Transverse colon (tissue), 4 donors: Measurements from ENCODE around the gene EHMT1. TPM values are rescaled to one million over a fixed set of nuclear protein-coding genes. Genes with fewer than 3 reads are reported as not detected.

ENCODE experiments used
- DNase-seq: peaks from one replicate; pipeline ENCODE4 v3.0.0-alpha.2; 2019
- H3K27ac ChIP-seq, 4 donors: fragments of 200-600 bp; sonication (generic); 2 replicates each; pipeline ENCODE4 v1.5.1; 2016 to 2018; ENCODE audit warnings: inconsistent platforms in 4 of 4
- H3K27me3 ChIP-seq: fragments of 200-600 bp; sonication (generic); 2 replicates; pipeline ENCODE4 v1.5.1; 2017; ENCODE audit warnings: inconsistent platforms
- H3K36me3 ChIP-seq, 4 donors: fragments of 200-600 bp; sonication (generic); 2 replicates each; pipeline ENCODE4 v1.5.1; 2017 to 2019; ENCODE audit warnings: inconsistent platforms in 4 of 4
- H3K4me1 ChIP-seq, 4 donors: fragments of 200-600 bp; sonication (generic); 2 replicates each; pipeline ENCODE4 v1.5.1; 2017 to 2020; ENCODE audit warnings: inconsistent platforms in 4 of 4
- H3K4me3 ChIP-seq, 4 donors: fragments of 200-600 bp; sonication (generic); 1 replicate in 1 of 4; 2 replicates in 3 of 4; pipeline versions ENCODE4 v1.5.1 to v1.6.1; 2017 to 2019; ENCODE audit warnings: inconsistent platforms in 4 of 4
- H3K9me3 ChIP-seq, 2 donors: fragments of 200-600 bp; sonication (generic); 2 replicates each; pipeline ENCODE4 v1.5.1; 2017 to 2019; ENCODE audit warnings: inconsistent platforms in 2 of 2
- EP300 ChIP-seq: sonication (generic); formaldehyde crosslinking; IDR thresholded peaks from one replicate; pipeline ENCODE4 v1.6.1; 2017; ENCODE audit warnings: antibody characterized with exemption, low read depth
- POLR2A ChIP-seq: fragments of 450-650 bp; IDR thresholded peaks from one replicate; pipeline ENCODE4 v1.6.1; 2016; ENCODE audit warnings: antibody characterized with exemption, mild to moderate bottlenecking, moderate library complexity
- POLR2AphosphoS5 ChIP-seq, 3 donors: sonication (generic); formaldehyde crosslinking; IDR thresholded peaks; one replicate each; pipeline ENCODE4 v1.6.1; 2016; ENCODE audit warnings: antibody characterized with exemption in 3 of 3
- WGBS, 2 donors: methylation state at CpG; one replicate each; pipeline ENCODE4 v1.1.5; 2018; ENCODE audit warnings: low coverage in 1 of 2; 5-methylcytosine and 5-hydroxymethylcytosine counted together
- in situ Hi-C, 4 donors: fragments of 200-750 bp; cut with MboI; loops; one replicate each; pipeline versions ENCODE4 v1.15.0 to v1.15.1; 2017; ENCODE audit warnings: low sequenced_read_pairs in 3 of 4, low pct_ligation_motif_present in 1 of 4, low pct_unique_long_range_greater_than_20kb in 1 of 4
- intact Hi-C: fragments of 100-400 bp; cut with DNase I; formaldehyde crosslinking; loops from one replicate; pipeline ENCODE4 v1.15.1; 2023; ENCODE audit warnings: low total_unique reads
- total RNA-seq, 4 donors: library from RNA; depleted of rRNA; stranded (reverse); fragments of >200 nt; gene quantifications; one replicate each; pipeline ENCODE4 v1.1.0, GENCODE V29; 2016
- TF ChIP-seq, protein P1 (sequence below), 5 experiments: fragments of 200-600 bp in 3 of 5; fragments of 450-650 bp in 2 of 5; sonication (generic) in 3 of 5; IDR thresholded peaks; 1 replicate in 2 of 5; 2 replicates in 3 of 5; pipeline ENCODE4 v1.5.1; 2016 to 2017; ENCODE audit warnings: antibody characterized with exemption in 5 of 5, inconsistent platforms in 3 of 5, mild to moderate bottlenecking in 2 of 5, moderate library complexity in 1 of 5

EHMT1 gene
- total RNA-seq, 4 donors from 2014 or later = 93.8 to 184 (median 139) TPM

- peaks cover 0 to 26% (median 13%) of the 10 kb centered on the region in 4 donors for H3K36me3 ChIP-seq
These were observed 192.6 kb downstream of the EHMT1 start for GRCh38 chr9:137811283-137811870.

DNA sequence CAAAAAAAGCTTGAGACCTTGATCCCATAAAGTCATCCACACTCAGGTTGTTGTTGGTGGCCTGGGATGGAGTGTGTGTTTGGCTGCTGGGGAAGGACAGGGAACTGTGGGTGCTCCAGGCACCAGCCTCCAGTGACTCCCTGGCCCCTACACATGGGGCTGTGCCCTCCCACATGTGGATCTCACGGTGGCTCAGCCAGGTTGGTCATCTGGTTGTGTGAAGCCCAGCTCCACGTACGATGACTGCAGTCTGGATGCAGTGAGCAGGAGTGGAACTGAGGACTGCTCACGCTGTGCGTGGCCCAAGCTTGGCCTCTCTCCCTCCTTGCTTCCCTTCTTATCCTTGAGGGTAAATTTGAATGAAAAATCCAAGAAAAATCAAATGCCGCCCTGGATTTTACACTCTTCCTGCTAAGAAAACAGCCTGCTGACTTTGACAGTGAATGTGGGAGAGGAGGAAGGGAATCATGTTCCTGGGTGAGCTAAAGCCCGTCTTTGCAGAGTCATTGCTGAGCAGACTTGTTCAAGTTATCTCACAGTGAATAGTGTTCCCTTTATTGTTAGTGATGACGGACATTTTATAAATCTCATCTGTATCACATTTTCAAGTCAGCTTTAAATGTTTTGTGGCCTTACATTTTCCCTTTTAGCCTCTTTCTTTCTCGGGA is 193.7 kb downstream of the EHMT1 start:
- Histone ChIP-seq H3K9me3 (no peaks in the 10 kb centered on the region), H3K4me3 (no peak overlapping the region), H3K36me3 (peaks cover 0 to 35% (median 18%) of the 10 kb centered on the region in 4 donors), H3K4me1 (no peaks in the 10 kb centered on the region), H3K27me3 (no peaks in the 10 kb centered on the region), H3K27ac (no peak overlapping the region)
- in situ Hi-C loops (no loop called here), intact Hi-C loops (no loop called here)
- TF ChIP-seq POLR2A = no peak
- TF ChIP-seq, protein P1, sequence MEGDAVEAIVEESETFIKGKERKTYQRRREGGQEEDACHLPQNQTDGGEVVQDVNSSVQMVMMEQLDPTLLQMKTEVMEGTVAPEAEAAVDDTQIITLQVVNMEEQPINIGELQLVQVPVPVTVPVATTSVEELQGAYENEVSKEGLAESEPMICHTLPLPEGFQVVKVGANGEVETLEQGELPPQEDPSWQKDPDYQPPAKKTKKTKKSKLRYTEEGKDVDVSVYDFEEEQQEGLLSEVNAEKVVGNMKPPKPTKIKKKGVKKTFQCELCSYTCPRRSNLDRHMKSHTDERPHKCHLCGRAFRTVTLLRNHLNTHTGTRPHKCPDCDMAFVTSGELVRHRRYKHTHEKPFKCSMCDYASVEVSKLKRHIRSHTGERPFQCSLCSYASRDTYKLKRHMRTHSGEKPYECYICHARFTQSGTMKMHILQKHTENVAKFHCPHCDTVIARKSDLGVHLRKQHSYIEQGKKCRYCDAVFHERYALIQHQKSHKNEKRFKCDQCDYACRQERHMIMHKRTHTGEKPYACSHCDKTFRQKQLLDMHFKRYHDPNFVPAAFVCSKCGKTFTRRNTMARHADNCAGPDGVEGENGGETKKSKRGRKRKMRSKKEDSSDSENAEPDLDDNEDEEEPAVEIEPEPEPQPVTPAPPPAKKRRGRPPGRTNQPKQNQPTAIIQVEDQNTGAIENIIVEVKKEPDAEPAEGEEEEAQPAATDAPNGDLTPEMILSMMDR (IDR thresholded peaks at IDR 0.05) = no peak
- DNase-seq = no peak
- 94 to 95% methylated on average over 5 to 9 of the region's 9 CpGs for WGBS, 2 donors

More at GRCh38 chr9:137811283-137811870, 192.6 kb downstream of the EHMT1 start:
- Histone ChIP-seq H3K4me1 (no peaks in the 10 kb centered on the region), H3K27me3 (no peaks in the 10 kb centered on the region), H3K9me3 (no peaks in the 10 kb centered on the region), H3K27ac (no peak overlapping the region), H3K4me3 (no peak overlapping the region)
- DNase-seq = no peak
- intact Hi-C loops (no loop called here), in situ Hi-C loops (no loop called here)
- 57 to 91% methylated on average over 2 to 30 of the region's 30 CpGs for WGBS, 2 donors
- TF ChIP-seq, protein P1 (IDR thresholded peaks at IDR 0.05) = no peak
- TF ChIP-seq POLR2A = no peak
- no peak for TF ChIP-seq EP300

DNA sequence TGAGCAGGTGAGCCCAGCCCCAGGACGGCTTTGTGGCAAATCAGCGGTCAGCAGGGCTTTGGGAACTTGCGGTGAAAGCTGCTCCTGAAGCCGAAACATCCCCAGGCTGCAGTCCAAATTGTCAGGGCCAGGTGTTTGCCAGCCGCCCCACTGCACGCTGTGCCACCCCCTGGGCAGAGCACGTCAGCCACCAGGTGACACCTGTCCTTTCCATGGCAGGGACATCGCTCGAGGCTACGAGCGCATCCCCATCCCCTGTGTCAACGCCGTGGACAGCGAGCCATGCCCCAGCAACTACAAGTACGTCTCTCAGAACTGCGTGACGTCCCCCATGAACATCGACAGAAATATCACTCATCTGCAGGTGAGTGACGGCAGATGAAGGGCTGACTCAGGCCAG is 194.4 kb downstream of the EHMT1 start:
- Histone ChIP-seq H3K27me3 (no peaks in the 10 kb centered on the region), H3K4me3 (no peak overlapping the region), H3K4me1 (no peaks in the 10 kb centered on the region), H3K27ac (no peak overlapping the region), H3K9me3 (no peaks in the 10 kb centered on the region), H3K36me3 (peaks cover 0 to 41% (median 22%) of the 10 kb centered on the region in 4 donors)
- WGBS, 2 donors = 96% methylated on average over 19 of the region's 19 CpGs; no CpG with 5 or more reads in 1 of the 2 donors
- in situ Hi-C loops (no loop called here), intact Hi-C loops (no loop called here)
- TF ChIP-seq, protein P1 (IDR thresholded peaks at IDR 0.05) = no peak
- TF ChIP-seq POLR2AphosphoS5 (IDR thresholded peaks at IDR 0.05) (no peak), EP300 (no peak), POLR2A (no peak)
- no peak for DNase-seq

DNA sequence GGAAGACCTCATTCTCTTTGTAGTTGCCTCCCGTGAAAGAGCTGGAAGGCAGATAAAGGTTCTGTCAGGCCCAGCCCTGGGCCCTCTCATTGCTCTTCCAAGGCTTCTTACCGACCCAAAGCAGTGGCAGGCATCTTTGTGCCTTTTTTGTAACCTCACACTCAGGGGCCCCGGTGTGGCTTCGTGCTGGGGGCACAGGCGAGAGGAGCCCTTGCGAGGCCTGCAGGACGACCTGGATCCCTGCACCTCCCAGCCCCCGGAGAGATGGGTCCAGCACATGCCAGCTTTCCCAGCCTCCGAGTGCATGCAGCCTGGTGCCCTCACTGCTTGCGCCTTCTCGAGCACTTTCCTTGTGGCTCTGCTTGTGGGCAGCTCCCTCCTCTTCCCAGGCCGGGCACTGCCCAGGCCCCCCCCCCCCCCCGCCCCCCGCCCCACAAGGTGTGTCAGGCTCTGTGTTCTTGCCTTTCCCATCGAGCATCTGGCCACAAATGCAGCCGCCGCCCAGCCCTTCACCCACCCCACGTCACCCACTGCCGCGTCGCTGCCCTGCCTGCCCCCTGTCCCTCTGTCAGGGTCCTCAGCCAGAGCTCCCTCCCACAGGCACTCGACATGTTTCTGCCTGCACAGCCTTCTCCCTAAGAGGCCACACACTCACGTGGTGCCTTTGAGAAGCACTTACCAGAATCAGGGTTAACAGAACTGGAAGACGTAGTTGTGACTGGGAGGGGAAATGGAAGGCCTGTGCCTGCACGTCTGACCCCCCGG is 195.0 kb downstream of the EHMT1 start:
- in situ Hi-C loops (no loop called here), intact Hi-C loops (no loop called here)
- DNase-seq = no peak
- WGBS, 2 donors = 93 to 100% methylated on average over 2 to 23 of the region's 26 CpGs
- no peaks in the 10 kb centered on the region for H3K4me1 ChIP-seq
- H3K4me3 ChIP-seq = no peak overlapping the region
- H3K36me3 ChIP-seq = peaks cover 0 to 42% (median 22%) of the 10 kb centered on the region in 4 donors
- no peaks in the 10 kb centered on the region for H3K27me3 ChIP-seq
- TF ChIP-seq, protein P1 (IDR thresholded peaks at IDR 0.05) = no peak
- TF ChIP-seq EP300 = no peak
- H3K9me3 ChIP-seq = no peaks in the 10 kb centered on the region
- H3K27ac ChIP-seq = no peak overlapping the region
